GM21447 (cell line): Measurements from ENCODE around the gene DDAH2.
"Not testable (repeated sequence)": the region's sequence is repeated elsewhere in the genome, so short reads cannot be mapped to it uniquely, and the experiment has no call there.

Experiments used
- ATAC-seq: cut with Tn5 transposase; IDR thresholded peaks from one replicate; pipeline ENCODE4 v1.9.1; 2021; ENCODE audit not compliant: unreplicated experiment

Gene DDAH2

DNA sequence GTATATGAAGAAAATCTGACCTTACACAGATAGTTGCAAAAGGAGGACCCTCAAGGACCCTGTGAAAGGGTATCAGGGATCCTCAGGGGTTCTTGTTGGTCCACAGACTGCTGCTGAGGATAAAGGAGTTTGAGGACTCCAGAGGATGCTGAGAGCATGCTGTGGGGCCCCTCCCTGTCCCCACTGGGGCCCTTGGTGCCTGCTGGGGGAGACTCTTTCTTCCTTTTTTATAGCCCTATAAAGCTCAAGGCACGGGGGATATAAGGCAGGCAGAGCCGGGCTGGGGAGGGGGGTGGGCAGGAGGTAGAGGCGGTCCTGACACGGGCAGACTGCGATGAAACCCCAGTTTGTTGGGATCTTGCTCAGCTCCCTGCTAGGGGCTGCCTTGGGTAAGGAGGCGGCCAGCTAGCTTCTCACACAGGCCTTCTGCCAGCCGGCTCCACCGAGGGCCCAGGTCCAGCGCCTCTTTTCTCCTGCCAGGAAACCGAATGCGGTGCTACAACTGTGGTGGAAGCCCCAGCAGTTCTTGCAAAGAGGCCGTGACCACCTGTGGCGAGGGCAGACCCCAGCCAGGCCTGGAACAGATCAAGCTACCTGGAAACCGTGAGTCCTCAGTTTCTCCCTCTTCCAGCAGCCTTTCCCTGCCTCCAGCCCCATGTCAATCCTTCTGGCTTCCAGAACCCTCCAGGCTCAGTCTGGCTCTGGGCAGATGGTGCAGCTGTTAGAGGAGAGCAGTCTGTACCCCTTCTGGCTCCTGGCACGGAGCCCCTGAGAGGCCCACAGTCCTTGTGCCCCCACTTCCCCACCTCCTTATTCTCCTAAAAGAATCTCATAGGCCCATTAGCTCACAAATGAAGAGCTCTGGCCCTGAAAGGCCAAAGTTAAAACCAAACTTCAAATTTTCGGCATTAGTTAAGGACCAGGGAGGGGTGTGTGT is 13.8 kb downstream of the DDAH2 start, which contains the start of gene LY6G6D:
LY6G6D (plus strand) TSS at position 327 of the 937 bp plus-strand sequence; CDS start at position 335, 8 bp downstream.
- no peak for ATAC-seq

DNA sequence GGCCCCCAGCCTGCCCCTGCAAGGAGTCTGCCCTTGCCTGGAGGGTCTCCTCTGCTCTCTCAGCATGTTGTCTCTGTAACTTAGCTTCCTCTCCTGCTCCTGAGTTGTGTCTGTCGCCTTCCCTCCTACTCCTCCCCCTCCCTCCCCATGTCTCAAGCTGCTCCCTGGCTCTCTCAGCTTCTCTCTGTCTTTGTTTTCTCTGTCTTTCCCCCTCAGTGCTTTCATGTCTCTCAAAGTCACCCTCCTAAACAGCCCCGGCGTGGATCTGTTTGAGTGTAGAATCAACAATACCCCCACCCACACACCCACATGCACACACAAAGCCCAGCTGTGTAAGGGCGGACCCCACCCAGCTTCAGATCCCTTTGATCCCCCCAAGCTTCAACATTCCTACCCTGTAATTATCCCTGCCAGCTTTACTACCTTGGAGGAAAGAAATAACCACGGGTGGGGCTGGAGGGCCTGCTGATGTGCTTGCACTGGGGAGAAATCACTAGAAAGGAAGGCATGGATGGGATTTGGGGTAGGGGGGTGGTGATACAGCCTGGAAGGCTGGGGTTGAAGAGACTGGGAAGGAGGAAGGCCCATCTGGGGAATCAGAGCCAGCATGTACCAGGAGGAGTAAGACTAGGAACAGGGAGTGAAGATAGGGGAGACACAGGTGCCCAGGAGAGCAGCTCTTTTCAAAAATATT is 15.0 kb downstream of the DDAH2 start:
- no peak for ATAC-seq

DNA sequence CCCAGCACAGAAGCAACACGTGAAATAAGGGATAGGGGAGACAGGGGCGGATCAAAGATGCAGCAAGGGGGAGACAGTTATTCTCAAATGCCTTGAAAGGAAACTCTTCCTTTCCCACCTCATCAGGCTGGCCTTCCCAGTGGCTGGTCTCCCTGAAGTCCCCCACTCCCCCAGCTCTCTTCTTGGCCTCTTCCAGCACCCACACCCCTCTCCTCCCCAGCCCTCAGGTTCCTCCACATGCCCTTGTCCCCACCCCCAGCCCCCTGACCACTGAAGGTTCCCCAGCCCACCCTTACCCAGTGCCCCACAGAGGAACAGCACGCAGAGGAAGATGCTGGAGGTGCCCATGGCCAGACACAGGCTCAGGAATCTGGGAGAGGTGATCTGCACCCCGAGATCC is 15.6 kb downstream of the DDAH2 start:
- ATAC-seq, result no peak

- no peak for ATAC-seq
These were observed 16.8 kb downstream of the DDAH2 start for GRCh38 chr6:31712296-31712695.

GRCh38 chr6:31711233-31711632 is 17.9 kb downstream of the DDAH2 start:
- ATAC-seq, result no peak

GRCh38 chr6:31710523-31711219 is 18.4 kb downstream of the DDAH2 start:
- ATAC-seq, result no peak

DNA sequence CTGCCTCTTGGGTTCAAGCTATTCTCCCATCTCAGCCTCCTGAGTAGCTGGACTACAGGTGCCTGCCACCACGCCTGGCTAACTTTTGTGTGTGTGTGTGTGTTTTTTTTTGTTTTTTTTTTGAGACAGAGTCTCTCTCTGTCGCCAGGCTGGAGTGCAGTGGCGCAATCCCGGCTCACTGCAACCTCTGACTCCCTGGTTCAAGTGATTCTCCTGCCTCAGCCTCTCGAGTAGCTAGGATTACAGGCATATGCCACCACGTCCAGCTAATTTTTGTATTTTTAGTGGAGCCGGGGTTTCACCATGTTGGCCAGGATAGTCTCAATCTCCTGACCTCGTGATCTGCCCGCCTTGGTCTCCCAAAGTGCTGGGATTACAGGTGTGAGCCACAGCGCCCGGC is 19.9 kb downstream of the DDAH2 start:
- not testable (repeated sequence) for ATAC-seq

GRCh38 chr6:31708224-31708623 is 20.9 kb downstream of the DDAH2 start:
- no peak for ATAC-seq

GRCh38 chr6:31707701-31708100 is 21.4 kb downstream of the DDAH2 start:
- ATAC-seq, result no peak

DNA sequence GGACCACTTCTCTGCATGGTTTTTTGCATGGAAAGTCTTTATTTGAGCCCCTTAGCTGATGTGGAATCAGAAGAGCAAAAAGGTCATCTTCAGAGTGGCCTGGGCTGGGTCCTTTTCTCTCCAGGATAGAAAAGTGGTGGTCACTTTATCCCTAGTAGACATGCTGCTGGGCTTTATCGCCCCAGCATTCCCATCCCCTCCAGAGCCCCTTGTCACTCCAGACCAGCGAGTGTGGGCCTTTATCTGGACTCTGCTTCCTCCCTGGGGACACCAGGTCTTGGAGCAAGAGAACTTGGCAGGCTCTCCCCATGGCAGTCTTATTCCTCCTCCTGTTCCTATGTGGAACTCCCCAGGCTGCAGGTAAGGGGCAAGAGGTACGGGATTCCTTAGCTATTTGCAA is 22.5 kb downstream of the DDAH2 start, which contains the start of gene LY6G6F:
LY6G6F (plus strand) TSS at position 268 of the 400 bp plus-strand sequence; CDS start at position 309, 41 bp downstream.
- ATAC-seq, result no peak

GRCh38 chr6:31705931-31706330 is 23.2 kb downstream of the DDAH2 start:
- ATAC-seq, result no peak

- ATAC-seq, result peak; percentile 91
These were observed 26.0 kb downstream of the DDAH2 start, which contains the start of gene ABHD16A for GRCh38 chr6:31702819-31703716. TSS of gene ABHD16A (minus strand) at chr6:31703324. CDS start at chr6:31703281, 43 bp downstream.

DNA sequence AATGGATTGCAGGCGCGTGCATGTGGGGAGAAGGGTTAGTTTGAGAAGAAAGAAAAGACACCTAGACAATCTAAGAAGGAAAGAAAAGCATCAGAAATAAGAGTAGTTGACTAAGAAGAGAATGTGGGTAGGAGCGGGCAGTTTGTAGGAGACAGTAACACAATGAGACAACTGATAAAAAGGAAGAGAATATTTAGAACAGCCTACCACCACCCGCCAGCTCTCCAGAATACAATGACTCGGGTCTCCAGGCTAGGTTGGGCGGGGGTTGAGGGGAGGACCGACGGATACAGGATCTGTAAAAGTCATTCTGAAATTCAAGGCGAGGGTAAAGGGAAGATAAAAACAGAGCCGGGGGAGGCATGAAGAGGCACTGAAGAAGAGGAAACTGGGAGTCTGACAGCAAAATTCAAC is 26.7 kb downstream of the DDAH2 start:
- peak; percentile 11 for ATAC-seq

DNA sequence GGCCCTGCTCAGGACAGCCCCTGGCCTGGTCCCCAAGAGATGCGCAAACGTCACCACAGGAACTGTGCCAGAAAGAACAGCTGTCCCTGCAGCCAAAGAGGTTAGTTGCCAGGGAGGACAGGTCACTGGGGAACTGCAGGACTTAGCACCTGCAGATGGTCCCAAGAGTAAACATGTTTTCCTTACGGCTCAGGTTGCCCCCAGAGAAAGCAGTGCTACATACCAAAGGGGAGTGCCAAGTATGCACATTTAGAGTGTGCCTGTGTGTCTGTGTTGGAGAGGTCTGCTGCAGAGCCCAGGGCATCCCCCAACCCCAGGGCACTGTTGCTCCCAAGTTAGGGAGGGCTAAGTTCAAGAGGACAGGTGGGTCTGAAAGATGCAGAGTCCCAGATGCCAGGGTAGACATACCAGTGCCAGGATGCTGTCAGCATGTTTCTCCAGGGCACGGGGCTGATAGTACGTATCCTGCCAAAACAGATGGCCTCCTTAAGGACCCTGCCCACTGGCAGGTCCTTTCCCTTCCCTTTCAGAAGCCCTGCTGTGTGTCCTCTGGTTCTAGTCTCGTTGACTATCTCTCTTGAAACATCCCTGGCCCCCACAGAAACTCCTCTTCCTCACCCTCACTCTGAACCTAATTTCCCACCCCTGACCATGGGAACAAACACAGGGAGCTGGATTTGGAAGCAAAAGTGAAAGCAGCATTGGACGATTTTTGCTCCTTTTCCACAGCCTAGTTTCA is 27.3 kb downstream of the DDAH2 start:
- no peak for ATAC-seq

GRCh38 chr6:31700740-31701401 is 28.2 kb downstream of the DDAH2 start:
- ATAC-seq, result no peak

- ATAC-seq, result no peak
These were observed 31.5 kb downstream of the DDAH2 start for GRCh38 chr6:31697555-31697954.

DNA sequence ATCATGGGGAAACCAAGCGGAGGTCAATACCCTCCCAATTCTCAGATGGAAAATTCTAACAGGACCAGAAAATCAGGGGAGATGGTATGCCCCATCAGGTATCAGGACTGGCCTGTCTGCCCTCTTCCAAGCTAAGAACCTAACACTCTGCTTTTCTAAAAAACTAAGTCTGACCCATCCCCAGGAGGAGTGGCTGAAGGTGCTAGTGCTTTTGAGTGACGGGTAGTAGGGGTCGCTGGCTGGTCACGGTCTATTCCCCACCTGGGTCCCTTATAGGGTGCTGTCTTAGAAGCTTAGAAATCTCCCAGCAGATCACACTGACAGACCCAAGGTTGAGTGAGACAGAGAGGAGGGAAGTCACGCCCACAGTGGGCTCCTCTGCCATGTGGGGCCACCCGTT is 35.6 kb downstream of the DDAH2 start:
- ATAC-seq, result no peak

GRCh38 chr6:31692886-31693285 is 36.2 kb downstream of the DDAH2 start:
- ATAC-seq, result no peak

DNA sequence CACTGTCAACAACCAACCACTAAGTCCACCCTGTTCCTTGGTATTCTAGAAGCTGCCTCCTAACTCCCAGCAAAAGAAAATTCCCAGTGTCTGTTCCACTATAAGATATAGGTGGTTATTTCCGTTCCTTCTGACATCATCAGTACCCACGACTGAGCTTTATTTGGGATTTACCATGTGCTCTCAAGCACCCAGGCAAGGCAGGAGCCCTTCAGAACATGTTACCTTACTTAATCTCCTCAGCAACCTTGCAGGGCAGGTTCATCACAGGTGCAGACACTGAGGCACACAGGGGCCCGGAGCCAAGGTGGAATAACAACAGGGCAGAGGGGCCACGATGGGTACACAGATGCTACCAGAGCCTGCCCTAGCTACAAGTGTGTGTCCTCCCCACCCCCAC is 36.7 kb downstream of the DDAH2 start:
- no peak for ATAC-seq
